Stimulated activated CD8-positive, alpha-beta memory T cell treated with anti-CD3 and anti-CD28 coated beads, Interleukin-12 subunit alpha, Interleukin-12 subunit beta, amount 100 ng/mL, for 24 hours (primary cell): ENCODE results near the gene RPL29.
A peak's percentile ranks its signal among the peaks of the same experiment; 100 is the strongest.
"Not testable (repeated sequence)": the region's sequence is repeated elsewhere in the genome, so short reads cannot be mapped to it uniquely, and the experiment has no call there.

Experiments
- DNase-seq: peaks from one replicate; pipeline ENCODE4 v3.0.0-alpha.2; 2020; ENCODE audit errors: extremely low read depth

The RPL29 gene

GRCh38 chr3:51995346-51996163 is at the start of gene RPL29:
RPL29 (minus strand) TSS chr3:51995895; CDS start chr3:51995461, 434 bp downstream.
- peak; percentile 71 for DNase-seq

GRCh38 chr3:52044869-52045619 is 49.3 kb upstream of the RPL29 start:
- DNase-seq = no peak

- DNase-seq = no peak
These were observed 48.1 kb upstream of the RPL29 start for GRCh38 chr3:52043750-52044149.

GRCh38 chr3:52043039-52043438 is 47.3 kb upstream of the RPL29 start:
- not testable (repeated sequence) for DNase-seq

- no peak for DNase-seq
These were observed 45.5 kb upstream of the RPL29 start for GRCh38 chr3:52041118-52041731.

GRCh38 chr3:52040600-52040999 is 44.9 kb upstream of the RPL29 start:
- DNase-seq = no peak

- no peak for DNase-seq
These were observed 44.2 kb upstream of the RPL29 start for GRCh38 chr3:52039846-52040245.

- DNase-seq = no peak
These were observed 43.7 kb upstream of the RPL29 start for GRCh38 chr3:52039426-52039825.

GRCh38 chr3:52038227-52038626 is 42.5 kb upstream of the RPL29 start:
- no peak for DNase-seq

GRCh38 chr3:52037291-52037690 is 41.6 kb upstream of the RPL29 start:
- no peak for DNase-seq

GRCh38 chr3:52036829-52037228 is 41.1 kb upstream of the RPL29 start:
- no peak for DNase-seq

GRCh38 chr3:52036222-52036694 is 40.6 kb upstream of the RPL29 start:
- DNase-seq = no peak

GRCh38 chr3:52034651-52035050 is 39.0 kb upstream of the RPL29 start:
- DNase-seq = no peak

- no peak for DNase-seq
These were observed 38.5 kb upstream of the RPL29 start for GRCh38 chr3:52034212-52034611.

GRCh38 chr3:52033748-52034147 is 38.1 kb upstream of the RPL29 start:
- not testable (repeated sequence) for DNase-seq

GRCh38 chr3:52032702-52033408 is 37.2 kb upstream of the RPL29 start:
- DNase-seq = no peak

GRCh38 chr3:52031896-52032295 is 36.2 kb upstream of the RPL29 start:
- no peak for DNase-seq

- DNase-seq = no peak
These were observed 35.1 kb upstream of the RPL29 start for GRCh38 chr3:52030714-52031310.

- DNase-seq = no peak
These were observed 33.8 kb upstream of the RPL29 start for GRCh38 chr3:52029535-52029934.

GRCh38 chr3:52029053-52029452 is 33.4 kb upstream of the RPL29 start:
- no peak for DNase-seq

GRCh38 chr3:52028572-52028971 is 32.9 kb upstream of the RPL29 start:
- DNase-seq = no peak
